Measurements from ENCODE around the gene TMEM200B.

- no peak; the same call in 1 of the 2 replicates for TF ChIP-seq POLR2AphosphoS5 (IDR thresholded peaks at IDR 0.05; ENCODE audit: low read depth)
- no peak for TF ChIP-seq GABPA (IDR thresholded peaks at IDR 0.05; ENCODE audit: low read depth)
Observed at GRCh38 chr1:29144178-29144577, 20.5 kb upstream of the TMEM200B start.

Measured in HL-60 (cell line).